GM20000 (cell line): Measurements from ENCODE around the gene MTMR12.
"Not testable (repeated sequence)": the region's sequence is repeated elsewhere in the genome, so short reads cannot be mapped to it uniquely, and the experiment has no call there.

Experiments used
- DNase-seq: peaks from one replicate; pipeline ENCODE4 v3.0.0; 2012; ENCODE audit warnings: low spot score
- TF ChIP-seq, protein P1 (sequence below): IDR thresholded peaks from 2 replicates; pipeline ENCODE4 v1.5.1; 2012; ENCODE audit warnings: mild to moderate bottlenecking, control low read depth; ENCODE audit errors: extremely low read depth, missing control alignments

The MTMR12 gene

GRCh38 chr5:32297181-32298058 is 15.3 kb downstream of the MTMR12 start:
- DNase-seq, result no peak
- TF ChIP-seq, protein P1, sequence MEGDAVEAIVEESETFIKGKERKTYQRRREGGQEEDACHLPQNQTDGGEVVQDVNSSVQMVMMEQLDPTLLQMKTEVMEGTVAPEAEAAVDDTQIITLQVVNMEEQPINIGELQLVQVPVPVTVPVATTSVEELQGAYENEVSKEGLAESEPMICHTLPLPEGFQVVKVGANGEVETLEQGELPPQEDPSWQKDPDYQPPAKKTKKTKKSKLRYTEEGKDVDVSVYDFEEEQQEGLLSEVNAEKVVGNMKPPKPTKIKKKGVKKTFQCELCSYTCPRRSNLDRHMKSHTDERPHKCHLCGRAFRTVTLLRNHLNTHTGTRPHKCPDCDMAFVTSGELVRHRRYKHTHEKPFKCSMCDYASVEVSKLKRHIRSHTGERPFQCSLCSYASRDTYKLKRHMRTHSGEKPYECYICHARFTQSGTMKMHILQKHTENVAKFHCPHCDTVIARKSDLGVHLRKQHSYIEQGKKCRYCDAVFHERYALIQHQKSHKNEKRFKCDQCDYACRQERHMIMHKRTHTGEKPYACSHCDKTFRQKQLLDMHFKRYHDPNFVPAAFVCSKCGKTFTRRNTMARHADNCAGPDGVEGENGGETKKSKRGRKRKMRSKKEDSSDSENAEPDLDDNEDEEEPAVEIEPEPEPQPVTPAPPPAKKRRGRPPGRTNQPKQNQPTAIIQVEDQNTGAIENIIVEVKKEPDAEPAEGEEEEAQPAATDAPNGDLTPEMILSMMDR, result no peak

DNA sequence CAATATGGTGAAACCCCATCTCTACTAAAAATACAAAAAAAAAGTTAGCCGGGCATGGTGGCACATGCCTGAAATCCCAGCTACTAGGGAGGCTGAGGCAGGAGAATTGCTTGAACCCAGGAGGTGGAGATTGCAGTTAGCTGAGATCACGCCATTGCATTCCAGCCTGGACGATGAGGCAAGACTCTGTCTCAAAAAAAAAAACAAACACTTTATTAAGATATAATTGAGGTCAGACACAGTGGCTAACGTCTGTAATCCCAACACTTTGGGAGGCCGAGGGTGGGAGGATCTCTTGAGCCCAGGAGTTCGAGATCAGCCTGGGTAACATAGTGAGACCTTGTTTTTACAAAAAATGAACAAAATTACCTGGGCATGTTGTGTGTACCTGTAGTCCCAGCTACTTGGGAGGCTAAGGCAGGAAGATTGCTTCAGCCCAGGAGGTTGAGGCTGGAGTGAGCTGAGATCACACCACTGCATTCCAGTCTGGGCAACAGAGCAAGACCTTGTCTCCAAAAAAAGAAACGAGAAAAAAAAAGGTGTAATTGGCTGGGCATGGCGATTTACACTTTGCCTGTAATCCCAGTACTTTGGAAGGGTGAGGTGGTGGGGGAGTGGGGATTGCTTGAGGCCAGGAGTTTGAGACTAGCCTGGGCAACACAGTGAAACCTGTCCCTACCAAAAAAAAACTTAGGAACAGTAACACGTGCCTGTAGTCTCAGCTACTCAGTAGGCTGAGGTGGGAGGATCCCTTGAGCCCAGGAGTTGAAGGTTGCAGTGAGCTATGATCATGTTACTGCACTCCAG is 16.6 kb downstream of the MTMR12 start:
- DNase-seq, result not testable (repeated sequence)

- TF ChIP-seq, protein P1, result no peak
- DNase-seq, result no peak
These were observed 21.1 kb downstream of the MTMR12 start for GRCh38 chr5:32291591-32291990.

GRCh38 chr5:32290922-32291321 is 21.8 kb downstream of the MTMR12 start:
- TF ChIP-seq, protein P1, result no peak
- peak; percentile 20 for DNase-seq

GRCh38 chr5:32290501-32290900 is 22.2 kb downstream of the MTMR12 start:
- DNase-seq, result not testable (repeated sequence)

DNA sequence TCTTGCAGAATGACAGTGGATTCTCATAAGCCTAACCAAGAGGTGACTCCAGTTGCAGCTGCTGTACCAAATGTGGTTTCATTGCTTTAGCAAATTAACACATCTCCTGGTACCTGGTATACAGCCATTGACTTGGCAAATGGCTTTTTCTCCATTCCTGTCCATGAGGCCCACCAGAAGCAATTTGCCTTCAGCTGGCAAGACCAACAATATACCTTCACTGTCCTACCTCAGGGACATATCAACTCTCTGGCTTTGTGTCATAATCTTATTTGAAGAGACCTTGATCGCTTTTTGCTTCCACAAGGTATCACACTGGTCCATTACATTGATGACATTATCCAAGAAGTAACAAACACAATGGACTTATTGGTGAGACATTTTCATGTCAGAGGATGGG is 22.8 kb downstream of the MTMR12 start:
- not testable (repeated sequence) for DNase-seq

DNA sequence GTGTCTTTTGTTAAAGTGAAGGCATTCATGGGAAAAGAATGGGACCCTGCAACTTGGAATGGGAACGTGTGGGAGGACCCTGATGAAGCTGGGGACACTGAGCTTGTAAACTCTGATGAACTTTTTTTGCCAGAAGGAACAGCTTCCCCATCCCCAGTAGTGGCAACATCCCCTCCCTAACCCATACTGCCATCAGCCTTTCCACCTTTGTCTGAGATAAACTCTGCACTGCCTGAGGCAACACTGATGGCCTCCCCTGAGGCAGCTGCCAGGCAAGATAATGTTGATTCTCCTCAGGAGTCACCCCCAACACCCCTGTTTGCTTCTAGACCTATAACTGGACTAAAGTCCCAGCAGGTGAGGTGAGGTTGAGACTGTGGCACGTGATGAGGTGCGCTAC is 24.6 kb downstream of the MTMR12 start:
- not testable (repeated sequence) for DNase-seq

DNA sequence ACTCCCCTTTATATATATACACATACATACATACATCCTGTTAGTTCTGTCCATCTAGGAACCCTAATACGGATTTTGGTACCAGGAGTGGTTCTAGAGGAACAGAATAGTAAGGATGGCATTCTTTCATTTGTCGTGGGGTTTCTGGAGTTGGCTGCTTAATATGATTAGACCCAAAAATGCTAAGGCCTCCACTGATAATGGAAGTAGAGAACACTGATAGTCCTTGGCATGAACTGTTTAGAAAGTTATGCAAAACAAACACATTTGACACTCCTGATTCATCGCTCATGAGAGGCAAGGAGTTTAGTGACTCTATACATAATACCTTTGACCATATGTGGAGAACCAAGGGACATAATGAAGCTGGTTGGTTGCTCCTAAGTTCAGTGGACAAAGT is 25.2 kb downstream of the MTMR12 start:
- DNase-seq, result not testable (repeated sequence)

- TF ChIP-seq, protein P1, result no peak
- DNase-seq, result no peak
These were observed 27.1 kb downstream of the MTMR12 start for GRCh38 chr5:32285510-32286138.
